ENCODE measurements around the gene VSX2.
"Not testable (repeated sequence)": the region's sequence is repeated elsewhere in the genome, so short reads cannot be mapped to it uniquely, and the experiment has no call there.

Gene VSX2

DNA sequence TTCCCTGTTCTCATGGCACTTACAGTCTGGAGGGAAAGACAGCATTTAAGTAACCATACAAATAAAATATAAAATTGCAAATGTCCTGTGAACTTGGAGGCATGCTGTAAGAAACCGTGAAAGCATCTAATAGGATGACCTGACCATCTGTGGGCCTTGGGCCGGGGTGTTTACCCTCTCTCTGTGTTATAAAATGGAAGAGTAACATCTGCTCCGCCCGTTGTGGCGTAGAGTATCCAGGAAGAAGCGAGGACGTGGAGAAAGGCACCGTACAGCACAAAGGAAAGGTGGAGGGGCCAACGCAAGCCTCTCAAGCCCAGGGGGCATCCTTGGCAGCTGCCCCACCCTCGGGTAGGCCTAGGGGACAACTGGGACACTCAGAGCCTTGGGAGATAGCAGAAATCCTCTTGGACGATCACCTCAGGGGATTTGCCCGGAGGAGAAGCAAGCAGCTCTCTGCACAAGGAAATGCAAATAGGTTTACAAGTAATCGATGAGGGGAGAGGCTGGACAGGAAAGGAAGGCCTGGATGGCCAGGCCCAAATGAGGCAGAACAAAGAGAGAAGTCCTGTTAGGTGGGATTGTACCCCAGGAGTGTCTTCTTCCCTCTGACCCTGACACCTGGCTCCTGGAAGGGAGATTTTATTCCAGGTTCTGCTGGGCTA is 26.2 kb downstream of the VSX2 start:
- Histone ChIP-seq H3K4me3 (ENCODE audit: low read length) (no peak overlapping the region), H3K9me3 (replicated peaks; ENCODE audit: low read length) (no peaks in the 10 kb centered on the region), H3K27me3 (ENCODE audit: control insufficient read depth, insufficient read depth, low read length) (peaks cover 32% of the 10 kb centered on the region), H3K36me3 (ENCODE audit: insufficient read depth, low read length) (no peaks in the 10 kb centered on the region), H3K9ac (ENCODE audit: low read depth, low read length) (no peak overlapping the region), H3K4me1 (ENCODE audit: control insufficient read depth, insufficient read depth, low read length) (peaks cover 4% of the 10 kb centered on the region), H3K4me2 (ENCODE audit: low read length) (no peak overlapping the region)

- H3K27me3 ChIP-seq (ENCODE audit: control insufficient read depth, insufficient read depth, low read length), result peaks cover 42% of the 10 kb centered on the region
- H3K4me3 ChIP-seq (ENCODE audit: low read length), result no peak overlapping the region
Observed at GRCh38 chr14:74267588-74267987, 28.3 kb downstream of the VSX2 start.

GRCh38 chr14:74270382-74271177 is 31.3 kb downstream of the VSX2 start:
- H3K36me3 ChIP-seq (ENCODE audit: insufficient read depth, low read length); H3K4me2 ChIP-seq (ENCODE audit: low read length); H3K4me3 ChIP-seq (ENCODE audit: low read length); H3K9me3 ChIP-seq (replicated peaks; ENCODE audit: low read length); H3K9ac ChIP-seq (ENCODE audit: low read depth, low read length): not testable (repeated sequence)
- peaks cover 12% of the 10 kb centered on the region for H3K4me1 ChIP-seq (ENCODE audit: control insufficient read depth, insufficient read depth, low read length)
- H3K27me3 ChIP-seq (ENCODE audit: control insufficient read depth, insufficient read depth, low read length), result peaks cover 33% of the 10 kb centered on the region

More at GRCh38 chr14:74267588-74267987, 28.3 kb downstream of the VSX2 start:
- no peaks in the 10 kb centered on the region for H3K36me3 ChIP-seq (ENCODE audit: insufficient read depth, low read length)
- no peak overlapping the region for H3K4me2 ChIP-seq (ENCODE audit: low read length)
- no peak overlapping the region for H3K9ac ChIP-seq (ENCODE audit: low read depth, low read length)
- no peaks in the 10 kb centered on the region for H3K9me3 ChIP-seq (replicated peaks; ENCODE audit: low read length)
- H3K4me1 ChIP-seq (ENCODE audit: control insufficient read depth, insufficient read depth, low read length), result peaks cover 8% of the 10 kb centered on the region

GRCh38 chr14:74271365-74271764 is 32.1 kb downstream of the VSX2 start:
- H3K4me1 ChIP-seq (ENCODE audit: control insufficient read depth, insufficient read depth, low read length), result peaks cover 12% of the 10 kb centered on the region
- no peaks in the 10 kb centered on the region for H3K9me3 ChIP-seq (replicated peaks; ENCODE audit: low read length)
- no peak overlapping the region for H3K4me2 ChIP-seq (ENCODE audit: low read length)
- peaks cover 26% of the 10 kb centered on the region for H3K27me3 ChIP-seq (ENCODE audit: control insufficient read depth, insufficient read depth, low read length)
- no peaks in the 10 kb centered on the region for H3K36me3 ChIP-seq (ENCODE audit: insufficient read depth, low read length)
- H3K9ac ChIP-seq (ENCODE audit: low read depth, low read length), result no peak overlapping the region
- H3K4me3 ChIP-seq (ENCODE audit: low read length), result no peak overlapping the region

GRCh38 chr14:74275241-74275841 is 36.1 kb downstream of the VSX2 start:
- no peaks in the 10 kb centered on the region for H3K36me3 ChIP-seq (ENCODE audit: insufficient read depth, low read length)
- H3K4me2 ChIP-seq (ENCODE audit: low read length), result peak overlapping the region; percentile 8
- no peak overlapping the region for H3K9ac ChIP-seq (ENCODE audit: low read depth, low read length)
- peaks cover 15% of the 10 kb centered on the region for H3K27me3 ChIP-seq (ENCODE audit: control insufficient read depth, insufficient read depth, low read length)
- H3K4me3 ChIP-seq (ENCODE audit: low read length), result no peak overlapping the region
- H3K4me1 ChIP-seq (ENCODE audit: control insufficient read depth, insufficient read depth, low read length), result peaks cover 8% of the 10 kb centered on the region
- H3K9me3 ChIP-seq (replicated peaks; ENCODE audit: low read length), result no peaks in the 10 kb centered on the region

DNA sequence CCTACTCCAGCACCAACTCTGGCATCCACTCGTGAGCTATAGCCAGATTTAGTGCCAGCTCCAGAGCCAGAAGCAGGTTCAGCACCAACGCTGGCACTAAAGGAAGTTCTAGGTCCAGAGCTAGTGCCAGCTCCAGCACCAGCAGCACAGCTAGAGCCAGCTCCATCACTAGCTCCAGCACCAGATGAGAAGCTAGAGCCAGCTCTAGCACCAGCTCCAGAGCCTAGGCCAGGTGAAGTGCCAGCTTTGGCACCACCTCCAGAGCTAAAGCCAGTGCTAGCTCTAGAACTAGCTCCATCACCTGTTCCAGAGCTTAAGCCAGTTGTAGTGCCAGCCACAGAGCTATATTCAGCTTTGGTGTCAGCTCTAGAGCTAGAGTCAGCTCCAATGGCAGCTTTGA is 38.8 kb downstream of the VSX2 start:
- peaks cover 5% of the 10 kb centered on the region for H3K27me3 ChIP-seq (ENCODE audit: control insufficient read depth, insufficient read depth, low read length)
- H3K9ac ChIP-seq (ENCODE audit: low read depth, low read length), result no peak overlapping the region
- peaks cover 2% of the 10 kb centered on the region for H3K36me3 ChIP-seq (ENCODE audit: insufficient read depth, low read length)
- no peak overlapping the region for H3K4me3 ChIP-seq (ENCODE audit: low read length)
- no peaks in the 10 kb centered on the region for H3K9me3 ChIP-seq (replicated peaks; ENCODE audit: low read length)
- peaks cover 4% of the 10 kb centered on the region for H3K4me1 ChIP-seq (ENCODE audit: control insufficient read depth, insufficient read depth, low read length)
- no peak overlapping the region for H3K4me2 ChIP-seq (ENCODE audit: low read length)

DNA sequence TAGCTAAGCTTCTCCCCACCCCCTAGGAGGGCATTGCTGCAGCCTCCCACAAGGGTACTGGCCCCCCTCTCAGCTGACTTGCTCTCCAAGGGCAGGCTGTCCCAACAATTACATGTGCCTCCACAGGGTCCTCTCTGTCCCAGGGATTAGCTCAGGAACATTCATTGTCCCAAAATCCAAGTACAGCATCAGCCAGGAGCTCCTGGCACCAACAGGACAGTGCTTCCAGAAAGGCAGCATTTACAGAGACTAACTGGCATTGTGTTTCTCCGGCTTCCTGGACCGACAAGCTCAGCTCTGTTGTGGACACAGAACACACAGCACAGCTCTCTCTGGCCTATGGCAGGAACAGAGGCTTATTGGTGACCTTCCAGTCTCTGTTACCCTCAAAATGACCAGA is 41.8 kb downstream of the VSX2 start:
- Histone ChIP-seq H3K27me3 (ENCODE audit: control insufficient read depth, insufficient read depth, low read length) (no peaks in the 10 kb centered on the region), H3K4me1 (ENCODE audit: control insufficient read depth, insufficient read depth, low read length) (no peaks in the 10 kb centered on the region), H3K36me3 (ENCODE audit: insufficient read depth, low read length) (peaks cover 24% of the 10 kb centered on the region), H3K9me3 (replicated peaks; ENCODE audit: low read length) (no peaks in the 10 kb centered on the region), H3K9ac (ENCODE audit: low read depth, low read length) (no peak overlapping the region), H3K4me3 (ENCODE audit: low read length) (no peak overlapping the region), H3K4me2 (ENCODE audit: low read length) (no peak overlapping the region)

GRCh38 chr14:74286736-74287135 is 47.5 kb downstream of the VSX2 start:
- Histone ChIP-seq H3K4me3 (ENCODE audit: low read length) (no peak overlapping the region), H3K4me1 (ENCODE audit: control insufficient read depth, insufficient read depth, low read length) (no peaks in the 10 kb centered on the region), H3K4me2 (ENCODE audit: low read length) (no peak overlapping the region), H3K9me3 (replicated peaks; ENCODE audit: low read length) (no peaks in the 10 kb centered on the region), H3K27me3 (ENCODE audit: control insufficient read depth, insufficient read depth, low read length) (no peaks in the 10 kb centered on the region), H3K9ac (ENCODE audit: low read depth, low read length) (no peak overlapping the region), H3K36me3 (ENCODE audit: insufficient read depth, low read length) (peaks cover 68% of the 10 kb centered on the region)

GRCh38 chr14:74289801-74290200 is 50.6 kb downstream of the VSX2 start:
- no peak overlapping the region for H3K4me3 ChIP-seq (ENCODE audit: low read length)
- H3K4me1 ChIP-seq (ENCODE audit: control insufficient read depth, insufficient read depth, low read length), result no peaks in the 10 kb centered on the region
- no peaks in the 10 kb centered on the region for H3K9me3 ChIP-seq (replicated peaks; ENCODE audit: low read length)
- H3K9ac ChIP-seq (ENCODE audit: low read depth, low read length), result no peak overlapping the region
- H3K27me3 ChIP-seq (ENCODE audit: control insufficient read depth, insufficient read depth, low read length), result no peaks in the 10 kb centered on the region
- H3K4me2 ChIP-seq (ENCODE audit: low read length), result no peak overlapping the region
- H3K36me3 ChIP-seq (ENCODE audit: insufficient read depth, low read length), result peaks cover 76% of the 10 kb centered on the region

DNA sequence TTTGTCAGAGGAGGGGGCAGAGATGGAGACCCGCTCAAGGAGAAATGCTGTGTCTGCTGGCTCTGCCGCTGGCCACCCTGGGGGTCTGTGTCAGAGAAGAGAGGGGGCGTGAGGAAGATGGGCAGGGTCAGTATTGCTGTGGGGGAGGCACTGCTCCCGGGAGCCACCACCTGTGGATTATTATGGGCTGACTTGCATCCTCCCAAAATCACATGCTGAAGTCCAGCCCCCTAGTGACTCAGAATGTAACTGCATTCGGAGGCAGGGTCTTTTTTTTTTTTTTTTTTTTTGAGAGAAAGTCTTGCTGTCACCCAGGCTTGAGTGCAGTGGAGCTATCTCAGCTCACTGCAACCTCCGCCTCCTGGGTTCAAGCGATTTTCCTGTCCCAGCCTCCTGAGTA is 51.2 kb downstream of the VSX2 start:
- Histone ChIP-seq H3K27me3 (ENCODE audit: control insufficient read depth, insufficient read depth, low read length) (no peaks in the 10 kb centered on the region), H3K4me3 (ENCODE audit: low read length) (no peak overlapping the region), H3K9ac (ENCODE audit: low read depth, low read length) (no peak overlapping the region), H3K36me3 (ENCODE audit: insufficient read depth, low read length) (peaks cover 70% of the 10 kb centered on the region), H3K9me3 (replicated peaks; ENCODE audit: low read length) (no peaks in the 10 kb centered on the region), H3K4me1 (ENCODE audit: control insufficient read depth, insufficient read depth, low read length) (no peaks in the 10 kb centered on the region), H3K4me2 (ENCODE audit: low read length) (no peak overlapping the region)

DNA sequence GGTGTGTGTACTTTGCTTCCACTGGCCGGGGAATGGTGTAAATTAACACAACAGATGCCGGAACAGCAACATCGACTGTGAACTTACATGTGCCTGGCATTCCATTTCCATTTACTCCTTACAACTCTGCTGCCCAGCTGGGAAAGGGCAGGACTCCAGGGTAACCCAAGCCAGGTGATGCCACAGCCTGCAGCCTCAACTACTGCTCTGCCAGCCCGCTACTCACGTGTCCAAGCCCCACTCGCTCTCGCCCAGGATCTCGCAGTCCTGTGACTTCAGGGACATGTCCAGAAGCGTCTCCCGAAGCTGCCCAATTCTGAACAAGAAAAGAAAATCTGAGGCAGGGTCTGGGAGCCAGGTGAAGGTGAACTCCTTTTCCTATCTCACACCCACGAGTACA is 52.8 kb downstream of the VSX2 start:
- no peak overlapping the region for H3K4me3 ChIP-seq (ENCODE audit: low read length)
- H3K4me2 ChIP-seq (ENCODE audit: low read length), result no peak overlapping the region
- no peaks in the 10 kb centered on the region for H3K9me3 ChIP-seq (replicated peaks; ENCODE audit: low read length)
- H3K36me3 ChIP-seq (ENCODE audit: insufficient read depth, low read length), result peaks cover 65% of the 10 kb centered on the region
- H3K9ac ChIP-seq (ENCODE audit: low read depth, low read length), result no peak overlapping the region
- no peaks in the 10 kb centered on the region for H3K4me1 ChIP-seq (ENCODE audit: control insufficient read depth, insufficient read depth, low read length)
- H3K27me3 ChIP-seq (ENCODE audit: control insufficient read depth, insufficient read depth, low read length), result no peaks in the 10 kb centered on the region

Data from skeletal muscle satellite cell (primary cell).